Neutrophil (primary cell): ENCODE measurements around the gene FGB.

Experiments
- H3K27ac ChIP-seq: fragments of 200-600 bp; sonication (generic); 2 replicates; pipeline ENCODE4 v1.5.1; 2016; ENCODE audit warnings: mild to moderate bottlenecking, moderate library complexity
- H3K27me3 ChIP-seq: fragments of 200-600 bp; sonication (generic); 2 replicates; pipeline ENCODE4 v1.6.0; 2016; ENCODE audit warnings: mild to moderate bottlenecking
- H3K36me3 ChIP-seq: fragments of 200-600 bp; sonication (generic); 2 replicates; pipeline ENCODE4 v1.5.1; 2017
- H3K4me1 ChIP-seq, 2 experiments: fragments of 200-600 bp in 1 of 2; sonication (generic) in 1 of 2; 1 replicate in 1 of 2; 2 replicates in 1 of 2; pipeline versions ENCODE4 v1.5.1 to v1.6.1; 2013 to 2016; ENCODE audit warnings: low read depth in 1 of 2, low read length in 1 of 2, mild to moderate bottlenecking in 1 of 2, moderate library complexity in 1 of 2; ENCODE audit not compliant: control insufficient read depth in 1 of 2, insufficient read depth in 1 of 2
- H3K4me3 ChIP-seq, 2 experiments: fragments of 200-600 bp in 1 of 2; sonication (generic) in 1 of 2; 1 replicate in 1 of 2; 2 replicates in 1 of 2; pipeline ENCODE4 v1.5.1; 2013 to 2016; ENCODE audit warnings: low read depth in 1 of 2, low read length in 1 of 2, mild to moderate bottlenecking in 1 of 2, moderate library complexity in 1 of 2
- H3K9me3 ChIP-seq: fragments of 200-600 bp; sonication (generic); 2 replicates; pipeline ENCODE4 v1.5.1; 2016
- CTCF ChIP-seq: fragments of 200-600 bp; sonication (generic); IDR thresholded peaks from 2 replicates; pipeline ENCODE4 v1.5.1; 2016; ENCODE audit warnings: antibody characterized with exemption

The FGB gene

GRCh38 chr4:154562697-154563254 lies at the start of gene FGB:
FGB (plus strand) TSS chr4:154563011; CDS start chr4:154563019, 8 bp downstream.
- H3K27me3 ChIP-seq = no peaks in the 10 kb centered on the region
- TF ChIP-seq CTCF = no peak

GRCh38 chr4:154516318-154517029 lies 46.3 kb upstream of the FGB start:
- Histone ChIP-seq H3K4me1 (no peaks in the 10 kb centered on the region), H3K36me3 (no peaks in the 10 kb centered on the region), H3K27me3 (peaks cover 24% of the 10 kb centered on the region), H3K27ac (no peak overlapping the region), H3K9me3 (no peaks in the 10 kb centered on the region), H3K4me3 (no peak overlapping the region)
- TF ChIP-seq CTCF = no peak

More at GRCh38 chr4:154562697-154563254, at the start of gene FGB:
- Histone ChIP-seq H3K4me3 (no peak within 1 kb of the TSS), H3K9me3 (no peaks in the 10 kb centered on the region), H3K4me1 (no peaks in the 10 kb centered on the region), H3K36me3 (no peaks in the 10 kb centered on the region), H3K27ac (no peak within 1 kb of the TSS)

- H3K27ac ChIP-seq = no peak overlapping the region
- H3K27me3 ChIP-seq = peaks cover 22% of the 10 kb centered on the region
- H3K4me3 ChIP-seq = no peak overlapping the region
- no peaks in the 10 kb centered on the region for H3K9me3 ChIP-seq
- H3K4me1 ChIP-seq = no peaks in the 10 kb centered on the region
- TF ChIP-seq CTCF = no peak
- no peaks in the 10 kb centered on the region for H3K36me3 ChIP-seq
Observed at GRCh38 chr4:154517591-154517990, 45.2 kb upstream of the FGB start.

GRCh38 chr4:154519214-154519613 lies 43.6 kb upstream of the FGB start:
- Histone ChIP-seq H3K4me3 (no peak overlapping the region), H3K4me1 (no peaks in the 10 kb centered on the region), H3K36me3 (no peaks in the 10 kb centered on the region), H3K9me3 (no peaks in the 10 kb centered on the region), H3K27ac (no peak overlapping the region), H3K27me3 (peaks cover 22% of the 10 kb centered on the region)
- no peak for TF ChIP-seq CTCF

- no peaks in the 10 kb centered on the region for H3K9me3 ChIP-seq
- H3K27ac ChIP-seq = no peak overlapping the region
- no peaks in the 10 kb centered on the region for H3K4me1 ChIP-seq
- peaks cover 15% of the 10 kb centered on the region for H3K27me3 ChIP-seq
- no peak overlapping the region for H3K4me3 ChIP-seq
- no peaks in the 10 kb centered on the region for H3K36me3 ChIP-seq
- no peak for TF ChIP-seq CTCF
Observed at GRCh38 chr4:154521607-154522006, 41.2 kb upstream of the FGB start.
